ENCODE results near the gene IGFL1. TPM values are rescaled to one million over a fixed set of nuclear protein-coding genes. Genes with fewer than 3 reads are reported as not detected.
"Not testable (repeated sequence)": the region's sequence is repeated elsewhere in the genome, so short reads cannot be mapped to it uniquely, and the experiment has no call there.

IGFL1 gene
- total RNA-seq, 1 donor from 2014 or later: not detected

GRCh38 chr19:46211201-46211881 is 18.2 kb upstream of the IGFL1 start:
- TF ChIP-seq CTCF (IDR thresholded peaks at IDR 0.05; ENCODE audit: insufficient read depth, low read length, poor library complexity, severe bottlenecking): no peak
- Histone ChIP-seq H3K4me3 (ENCODE audit: low read depth, low read length) (no peak overlapping the region), H3K27me3 (ENCODE audit: control insufficient read depth, insufficient read depth, low read length) (peaks cover 5% of the 10 kb centered on the region), H3K36me3 (ENCODE audit: control insufficient read depth, insufficient read depth, low read length) (no peaks in the 10 kb centered on the region)
- DNase-seq (ENCODE audit: low read depth): no peak

DNA sequence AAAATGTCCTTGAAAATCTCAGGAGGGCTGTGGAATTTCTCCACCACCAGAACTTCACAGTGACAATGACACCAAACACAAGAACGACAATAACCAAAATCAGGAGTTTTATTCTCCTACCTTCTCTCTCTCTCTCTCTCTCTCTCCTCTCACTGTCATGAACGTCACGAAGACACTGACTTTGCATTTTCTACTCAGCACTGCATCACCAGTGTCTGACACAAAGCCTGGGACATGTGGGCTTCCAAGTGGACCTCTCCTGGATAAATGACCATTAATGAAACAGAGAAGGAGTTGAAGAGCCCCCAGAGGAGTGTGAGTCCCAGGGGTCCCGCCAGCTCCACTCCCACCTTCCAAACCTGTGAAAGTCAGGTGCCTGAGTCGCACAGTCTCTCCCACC is 16.9 kb upstream of the IGFL1 start:
- not testable (repeated sequence) for H3K36me3 ChIP-seq (ENCODE audit: control insufficient read depth, insufficient read depth, low read length); H3K27me3 ChIP-seq (ENCODE audit: control insufficient read depth, insufficient read depth, low read length); DNase-seq (ENCODE audit: low read depth); H3K4me3 ChIP-seq (ENCODE audit: low read depth, low read length)

DNA sequence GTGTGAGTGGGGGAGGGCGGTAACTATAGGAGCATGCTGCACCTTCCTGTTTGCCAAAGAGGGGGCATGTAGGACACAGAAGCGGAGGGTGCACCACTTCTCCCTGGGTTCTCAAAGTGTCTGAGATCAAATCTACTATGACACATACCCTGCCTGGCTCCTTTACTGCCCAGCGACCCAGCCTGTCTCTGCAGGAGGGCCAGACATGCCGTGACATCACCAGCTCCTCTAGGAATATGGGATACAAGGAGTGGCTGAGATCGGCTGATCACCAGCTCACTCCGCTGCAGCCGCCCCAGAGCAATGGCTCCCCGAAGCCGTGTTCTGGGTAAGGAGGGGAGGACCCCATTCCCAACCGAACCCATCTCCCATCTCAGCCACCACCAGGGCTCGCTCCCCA is 16.4 kb upstream of the IGFL1 start:
- H3K27me3 ChIP-seq (ENCODE audit: control insufficient read depth, insufficient read depth, low read length): peaks cover 6% of the 10 kb centered on the region
- TF ChIP-seq CTCF (IDR thresholded peaks at IDR 0.05; ENCODE audit: insufficient read depth, low read length, poor library complexity, severe bottlenecking): no peak
- no peaks in the 10 kb centered on the region for H3K36me3 ChIP-seq (ENCODE audit: control insufficient read depth, insufficient read depth, low read length)
- DNase-seq (ENCODE audit: low read depth): no peak
- H3K4me3 ChIP-seq (ENCODE audit: low read depth, low read length): no peak overlapping the region

DNA sequence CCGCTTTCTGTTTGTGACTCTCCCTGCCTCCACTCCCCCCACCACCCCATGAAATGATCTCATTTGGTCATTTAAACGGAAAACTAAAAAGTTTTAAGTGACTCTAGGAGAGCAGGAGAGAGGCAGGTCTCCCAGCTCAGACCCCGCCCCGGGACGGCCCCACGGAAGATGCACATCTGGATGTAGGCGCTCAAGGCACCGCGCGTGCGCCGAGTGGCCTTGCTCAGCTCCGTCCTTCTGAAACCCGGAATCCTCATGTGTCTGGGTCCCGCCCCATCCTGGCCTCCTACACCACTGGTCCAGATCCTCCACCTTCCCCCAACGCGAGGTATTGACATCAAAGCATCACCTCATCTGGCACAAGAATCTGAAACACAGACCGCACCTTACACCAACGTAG is 15.7 kb upstream of the IGFL1 start:
- H3K4me3 ChIP-seq (ENCODE audit: low read depth, low read length): no peak overlapping the region
- H3K36me3 ChIP-seq (ENCODE audit: control insufficient read depth, insufficient read depth, low read length): no peaks in the 10 kb centered on the region
- no peak for TF ChIP-seq CTCF (IDR thresholded peaks at IDR 0.05; ENCODE audit: insufficient read depth, low read length, poor library complexity, severe bottlenecking)
- peaks cover 5% of the 10 kb centered on the region for H3K27me3 ChIP-seq (ENCODE audit: control insufficient read depth, insufficient read depth, low read length)
- DNase-seq (ENCODE audit: low read depth): no peak

- H3K4me3 ChIP-seq (ENCODE audit: low read depth, low read length): no peak overlapping the region
- peaks cover 2% of the 10 kb centered on the region for H3K27me3 ChIP-seq (ENCODE audit: control insufficient read depth, insufficient read depth, low read length)
These were observed 12.9 kb upstream of the IGFL1 start for GRCh38 chr19:46216612-46217011.

DNA sequence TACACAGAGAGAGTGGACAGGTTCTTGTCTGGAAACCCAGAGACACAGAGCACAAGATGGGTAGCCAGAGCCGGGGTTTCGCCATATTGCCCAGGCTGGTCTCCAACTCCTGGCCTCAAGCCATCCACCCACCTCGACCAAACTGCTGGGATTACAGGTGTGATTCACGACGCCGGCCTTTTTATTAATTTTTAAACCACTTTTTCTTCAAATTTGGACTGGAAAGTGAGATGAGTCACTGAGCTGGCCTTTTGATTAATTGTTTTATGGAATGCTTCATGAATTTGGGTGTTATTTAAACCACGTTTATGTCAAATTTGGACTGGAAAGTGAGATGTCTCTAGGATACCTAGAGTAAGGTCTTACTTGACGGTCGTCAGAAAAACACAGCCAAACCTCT is 12.1 kb upstream of the IGFL1 start:
- Histone ChIP-seq H3K4me3 (ENCODE audit: low read depth, low read length) (no peak overlapping the region), H3K36me3 (ENCODE audit: control insufficient read depth, insufficient read depth, low read length) (no peaks in the 10 kb centered on the region), H3K27me3 (ENCODE audit: control insufficient read depth, insufficient read depth, low read length) (peaks cover 2% of the 10 kb centered on the region)
- no peak for DNase-seq (ENCODE audit: low read depth)
- TF ChIP-seq CTCF (IDR thresholded peaks at IDR 0.05; ENCODE audit: insufficient read depth, low read length, poor library complexity, severe bottlenecking): no peak

More at GRCh38 chr19:46216612-46217011, 12.9 kb upstream of the IGFL1 start:
- no peak for DNase-seq (ENCODE audit: low read depth)
- no peak for TF ChIP-seq CTCF (IDR thresholded peaks at IDR 0.05; ENCODE audit: insufficient read depth, low read length, poor library complexity, severe bottlenecking)
- H3K36me3 ChIP-seq (ENCODE audit: control insufficient read depth, insufficient read depth, low read length): no peaks in the 10 kb centered on the region
